ENCODE data around the gene PTPRD.
"Not testable (repeated sequence)": the region's sequence is repeated elsewhere in the genome, so short reads cannot be mapped to it uniquely, and the experiment has no call there.

PTPRD gene

DNA sequence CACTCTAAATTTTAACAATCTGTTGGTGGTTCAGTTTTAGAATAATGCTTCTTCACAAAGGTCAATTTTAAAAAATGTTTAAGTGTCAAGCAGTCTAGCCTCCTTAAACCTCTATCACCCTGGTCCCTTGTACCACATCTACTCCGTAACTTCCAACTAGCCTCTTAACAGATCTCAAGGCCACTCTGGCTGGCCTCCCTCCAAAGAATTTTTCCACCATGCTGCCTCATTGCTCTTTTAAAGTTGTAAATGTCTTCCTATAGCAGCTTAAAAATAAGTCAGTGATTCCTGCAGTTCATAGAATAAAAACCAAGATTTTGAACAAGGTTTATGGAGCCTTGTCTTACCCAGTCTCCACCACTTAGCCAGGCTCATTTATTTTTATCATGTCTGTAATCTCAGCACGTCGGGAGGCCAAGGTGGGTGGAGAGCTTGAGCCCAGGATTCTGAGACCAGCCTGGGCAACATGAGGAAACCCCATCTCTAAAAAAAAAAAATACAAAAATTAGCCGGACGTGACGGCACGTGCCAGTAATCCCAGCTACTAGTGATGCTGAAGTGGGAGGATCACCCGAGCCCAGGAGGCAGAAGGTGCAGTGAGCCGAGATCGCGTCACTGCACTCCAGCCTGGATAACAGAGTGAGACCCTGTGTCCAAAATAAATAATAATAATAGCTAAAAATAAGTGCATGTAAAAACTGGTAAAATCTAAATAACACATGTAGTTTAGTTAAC, 1888.4 kb downstream of the PTPRD start:
- no peak for DNase-seq (ENCODE audit: low read depth)

DNA sequence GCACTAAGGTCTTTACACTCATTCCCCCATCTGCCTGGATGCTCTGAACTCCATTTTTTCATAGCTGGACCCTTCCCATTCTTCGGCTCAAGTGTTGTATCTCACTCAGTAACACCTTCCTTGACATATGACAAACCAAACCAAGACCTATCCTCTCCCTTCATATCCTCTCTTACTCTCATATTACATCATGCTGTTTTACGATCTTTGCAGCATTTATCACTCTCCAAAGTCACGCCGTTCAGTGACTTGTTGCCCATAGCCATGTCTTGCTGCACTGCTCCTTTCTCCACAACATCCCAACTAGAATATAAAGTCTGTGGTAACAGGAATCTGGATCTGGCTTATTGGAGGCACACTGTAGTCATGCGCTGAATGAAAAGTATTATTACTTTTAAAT, 1889.6 kb downstream of the PTPRD start:
- no peak for DNase-seq (ENCODE audit: low read depth)

DNA sequence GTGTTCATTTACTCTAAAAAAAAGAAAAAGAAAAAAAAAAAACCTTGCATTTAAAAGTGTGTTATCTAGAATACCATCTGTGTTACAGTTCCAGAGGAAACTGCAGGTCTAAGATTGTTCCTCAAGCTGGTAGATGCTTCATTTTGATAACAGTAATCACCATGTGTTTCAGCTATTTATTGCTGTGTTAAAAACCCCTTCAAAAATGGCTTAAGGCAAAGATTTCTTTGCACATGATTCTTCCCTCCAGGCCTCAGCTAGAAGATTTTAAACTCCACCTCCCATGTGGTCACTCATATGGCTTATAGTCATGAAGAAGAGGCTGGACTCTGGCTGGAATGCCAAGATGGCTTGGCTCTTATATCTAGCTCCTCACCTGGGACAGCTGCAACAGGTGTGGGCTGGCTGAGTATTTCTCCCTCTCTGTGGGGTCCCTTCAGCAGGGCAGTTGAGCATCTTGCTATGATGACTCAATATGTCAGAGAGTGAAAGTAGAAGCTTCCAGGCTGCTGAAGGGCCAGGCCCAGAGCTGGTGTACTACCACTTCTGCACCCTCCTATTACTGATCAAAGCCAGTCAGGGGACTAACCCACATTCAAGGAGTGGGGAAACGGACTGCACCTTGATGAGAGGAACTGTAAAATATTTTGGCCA, 1892.8 kb downstream of the PTPRD start:
- DNase-seq (ENCODE audit: low read depth) = no peak

DNA sequence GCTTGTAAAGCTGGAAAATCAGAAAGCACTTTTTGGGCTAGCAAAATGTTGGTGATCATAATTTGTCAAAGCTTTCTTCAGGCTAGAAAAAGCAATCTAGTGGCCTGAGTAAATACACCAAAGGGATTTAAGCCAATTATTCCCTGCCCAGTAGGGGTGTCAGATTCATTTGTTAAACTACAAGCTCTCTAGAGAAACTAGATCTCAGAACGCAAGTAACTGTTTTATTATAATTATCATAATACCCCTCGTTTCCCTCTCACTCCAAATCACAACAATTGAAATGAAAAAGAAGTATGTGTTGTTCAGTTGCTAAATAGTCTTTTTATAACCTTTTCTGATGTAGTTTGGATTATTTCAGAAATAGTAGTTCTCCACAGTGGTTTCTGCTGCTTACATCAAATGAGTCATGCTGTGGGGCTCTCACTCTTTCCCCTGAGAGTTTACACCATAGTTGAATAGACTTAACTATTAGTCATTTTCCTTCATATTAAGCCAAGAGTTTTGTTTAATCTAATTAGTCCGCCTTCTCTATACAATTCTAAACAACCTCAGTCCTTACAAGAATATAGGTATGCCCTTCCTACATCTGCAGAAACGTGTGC, 1894.6 kb downstream of the PTPRD start:
- DNase-seq (ENCODE audit: low read depth) = no peak

DNA sequence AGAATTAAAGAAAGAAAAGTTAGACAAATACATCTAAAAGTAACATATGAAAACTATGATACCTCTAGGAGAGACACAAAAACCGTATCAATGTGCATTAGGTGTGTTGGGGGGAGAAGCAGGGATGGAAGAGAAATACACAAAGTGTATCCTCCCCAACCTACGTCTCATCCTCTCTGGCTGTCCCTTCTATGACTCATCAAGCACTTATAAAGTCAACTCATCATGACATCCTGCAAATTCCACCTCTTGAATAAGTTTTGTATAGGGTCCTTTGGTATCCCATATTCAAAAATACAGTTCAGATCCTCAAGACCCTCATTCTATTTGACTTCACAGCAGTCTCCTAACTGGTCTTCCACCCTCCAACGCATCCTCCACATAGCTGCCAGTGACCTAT, 1895.7 kb downstream of the PTPRD start:
- no peak for DNase-seq (ENCODE audit: low read depth)

DNA sequence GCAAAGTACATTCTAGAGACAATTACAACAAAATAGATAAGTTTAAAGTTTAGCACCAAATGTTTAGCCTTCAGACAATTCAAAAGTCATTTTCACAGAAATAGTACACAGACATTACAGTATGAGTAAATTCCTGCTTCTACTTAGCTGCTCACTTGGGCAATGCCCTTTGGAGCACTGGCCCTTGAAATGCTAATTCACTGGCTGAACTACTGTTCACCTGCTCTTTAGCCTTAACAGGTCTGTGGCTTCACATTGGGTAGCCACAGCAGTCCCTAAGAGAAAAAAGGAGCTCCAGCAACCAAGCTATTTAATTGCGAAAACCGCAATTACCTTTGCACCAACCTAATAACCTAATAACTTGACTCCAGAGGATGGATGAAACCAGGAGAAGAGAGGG, 1897.0 kb downstream of the PTPRD start:
- no peak for DNase-seq (ENCODE audit: low read depth)

DNA sequence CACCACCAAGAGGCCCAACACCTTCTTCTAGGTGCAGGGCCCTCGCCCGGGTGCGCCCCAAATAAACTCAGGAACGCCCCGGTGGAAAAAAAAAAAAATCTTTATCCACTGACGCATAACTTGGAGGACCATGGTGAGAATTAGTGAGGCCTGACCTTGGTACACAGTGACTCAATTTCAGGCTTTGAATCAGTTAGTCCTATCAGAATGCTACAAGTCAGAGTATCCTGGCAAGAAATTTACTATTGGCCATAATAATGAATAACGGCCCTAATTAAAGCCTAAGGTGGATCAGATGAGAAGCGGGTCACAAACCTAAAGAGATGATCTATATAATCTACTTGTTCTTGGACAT, 1899.0 kb downstream of the PTPRD start:
- no peak for DNase-seq (ENCODE audit: low read depth)

DNA sequence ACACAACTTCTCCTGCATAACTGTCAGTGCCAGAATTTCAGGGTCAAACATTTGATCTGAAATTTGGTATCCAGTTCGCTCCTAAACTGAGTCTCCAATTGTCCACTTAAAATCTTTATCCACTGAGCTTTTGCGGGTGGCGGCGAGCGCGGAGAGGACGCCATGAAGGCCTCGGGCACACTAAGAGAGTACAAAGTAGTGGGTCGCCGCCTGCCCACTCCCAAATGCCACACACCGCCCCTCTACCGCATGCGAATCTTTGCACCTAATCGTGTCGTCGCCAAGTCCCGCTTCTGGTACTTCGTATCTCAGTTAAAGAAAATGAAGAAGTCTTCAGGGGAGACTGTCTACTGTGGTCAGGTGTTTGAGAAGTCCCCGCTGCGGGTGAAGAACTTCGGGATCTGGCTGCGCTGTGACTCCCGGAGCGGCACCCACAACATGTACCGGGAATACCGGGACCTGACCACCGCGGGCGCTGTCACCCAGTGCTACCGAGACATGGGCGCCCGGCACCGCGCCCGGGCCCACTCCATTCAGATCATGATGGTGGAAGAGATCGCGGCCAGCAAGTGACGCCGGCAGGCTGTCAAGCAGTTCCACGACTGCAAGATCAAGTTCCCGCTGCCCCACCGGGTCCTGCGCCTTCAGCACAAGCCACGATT, 1899.5 kb downstream of the PTPRD start:
- no peak for DNase-seq (ENCODE audit: low read depth)

DNA sequence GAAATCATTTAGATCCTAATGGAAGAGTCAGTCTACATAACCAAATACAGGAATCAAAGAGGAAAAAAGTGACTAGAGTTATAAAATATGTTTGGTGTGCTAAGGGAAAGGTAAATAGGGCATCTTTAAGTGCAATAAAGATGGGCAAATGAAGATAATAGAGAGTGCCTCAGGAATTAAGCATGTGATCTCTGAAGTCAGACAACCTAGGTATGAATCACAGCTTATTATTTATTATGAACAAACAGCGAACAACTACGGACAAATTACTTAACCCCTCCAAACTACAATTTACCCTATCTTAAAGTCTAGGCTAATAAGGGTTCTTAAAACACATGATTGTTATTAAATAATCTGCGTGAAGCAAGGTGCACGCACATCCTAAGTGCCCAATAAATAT, 1903.1 kb downstream of the PTPRD start:
- DNase-seq (ENCODE audit: low read depth) = no peak

DNA sequence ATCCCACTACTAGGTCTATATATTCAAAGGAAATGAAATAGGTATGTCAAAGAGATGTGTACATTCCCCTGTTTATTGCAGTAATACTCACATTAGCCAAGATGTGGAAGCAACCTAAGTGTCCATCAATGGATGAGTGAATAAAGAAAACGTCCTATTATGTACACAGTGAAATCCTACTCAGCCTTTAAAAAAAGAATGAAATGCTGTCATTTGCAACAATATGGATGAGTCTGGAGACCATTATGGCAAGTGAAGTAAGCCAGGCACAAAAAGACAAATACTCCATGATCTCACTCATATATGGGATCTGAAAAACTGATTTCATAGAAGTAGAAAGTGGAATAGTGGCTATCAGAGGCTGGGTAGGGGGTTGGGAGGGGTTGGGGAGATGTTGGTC, 1904.1 kb downstream of the PTPRD start:
- DNase-seq (ENCODE audit: low read depth) = no peak

DNA sequence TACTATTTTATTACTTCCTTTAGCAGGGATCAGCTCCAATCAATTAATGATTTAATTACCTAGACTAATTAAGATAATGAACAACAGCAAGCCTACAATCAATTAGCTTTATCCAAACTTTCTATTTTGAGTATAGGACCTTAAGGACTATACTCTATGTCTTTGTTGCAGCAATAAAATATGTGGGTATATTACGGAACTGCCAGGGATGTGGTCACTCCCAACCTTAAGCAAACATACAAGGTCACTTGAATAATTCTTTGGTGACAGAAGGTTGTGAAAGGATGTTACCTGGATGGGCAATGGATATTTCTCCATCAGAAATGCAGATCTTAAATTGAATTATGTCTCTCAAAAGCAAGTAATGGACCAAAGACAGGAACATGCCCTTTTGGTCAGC, 1905.8 kb downstream of the PTPRD start:
- no peak for DNase-seq (ENCODE audit: low read depth)

DNA sequence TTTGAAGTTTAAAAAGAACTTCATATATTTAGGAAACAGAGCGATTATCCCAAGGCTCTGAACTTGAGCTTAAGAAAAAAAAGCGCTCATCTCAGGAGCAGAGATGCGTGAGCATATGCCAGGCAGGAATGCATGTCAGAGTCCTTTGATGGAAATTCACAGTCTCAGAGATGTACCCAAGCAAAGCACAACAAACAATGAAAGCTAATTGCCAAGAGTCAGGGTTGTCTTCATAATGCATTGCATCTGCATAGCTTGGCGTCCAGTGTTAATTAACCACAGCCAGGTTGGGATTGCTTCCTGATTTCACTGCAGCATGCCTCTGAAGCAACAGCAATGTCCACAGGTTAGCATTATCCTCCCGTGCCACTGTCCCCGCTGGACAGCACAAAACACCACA, 1906.3 kb downstream of the PTPRD start:
- DNase-seq (ENCODE audit: low read depth) = no peak

DNA sequence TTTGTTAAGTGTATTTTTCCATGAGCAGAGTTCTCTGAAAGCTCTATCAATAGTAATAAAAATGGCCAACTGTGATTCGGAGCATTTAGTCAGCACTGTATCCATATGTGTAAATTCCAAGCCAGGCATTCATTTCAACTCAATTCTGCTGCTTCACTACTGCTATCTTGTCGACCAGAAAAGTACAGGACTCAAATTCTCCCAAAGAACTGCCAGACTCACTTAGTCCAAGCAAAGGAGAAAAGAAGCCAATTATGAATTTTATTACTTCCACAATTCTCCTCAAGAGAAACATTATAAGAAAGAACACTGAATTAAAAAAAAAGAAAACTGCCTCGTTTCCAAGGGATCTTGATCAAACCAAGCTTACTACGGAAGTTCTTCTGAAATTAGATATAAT, 1906.9 kb downstream of the PTPRD start:
- no peak for DNase-seq (ENCODE audit: low read depth)

DNA sequence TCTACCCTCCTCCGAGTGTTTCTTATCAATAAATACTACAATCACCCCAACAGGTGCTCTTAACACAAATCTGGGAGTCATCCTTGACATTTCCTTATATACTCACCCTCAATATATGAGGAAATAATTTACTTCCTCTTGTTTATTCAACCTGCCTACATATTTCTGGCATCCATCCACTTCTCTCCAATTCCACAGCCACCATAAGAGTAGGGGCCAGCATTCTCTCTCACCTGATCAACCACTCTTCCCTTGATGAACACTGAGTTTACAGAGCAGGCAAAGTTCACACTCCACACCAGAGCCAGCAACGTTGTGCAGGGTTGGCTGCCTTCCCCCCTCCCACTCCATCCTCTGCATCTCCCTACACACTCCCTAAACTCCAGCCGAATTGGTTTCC, 1908.9 kb downstream of the PTPRD start:
- no peak for DNase-seq (ENCODE audit: low read depth)

DNA sequence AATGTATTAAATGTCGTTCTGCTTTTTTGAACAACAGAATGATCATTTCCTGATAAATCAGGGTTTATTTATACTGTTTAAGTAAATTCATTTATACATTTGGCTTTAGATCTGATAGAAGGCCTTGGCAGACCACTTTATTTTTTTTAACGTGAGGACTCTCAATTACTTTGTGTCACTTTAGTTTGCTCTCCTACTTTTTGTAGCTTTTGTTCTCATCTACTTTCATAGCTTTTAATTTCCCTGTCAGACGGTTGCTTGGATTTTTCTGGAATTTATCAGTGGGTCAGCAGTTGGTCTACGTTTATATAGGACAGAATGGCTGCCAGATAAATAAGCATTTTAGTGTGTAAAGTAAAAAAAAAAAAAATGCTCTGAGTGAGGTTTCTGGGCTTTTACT, 1910.9 kb downstream of the PTPRD start:
- DNase-seq (ENCODE audit: low read depth) = no peak

DNA sequence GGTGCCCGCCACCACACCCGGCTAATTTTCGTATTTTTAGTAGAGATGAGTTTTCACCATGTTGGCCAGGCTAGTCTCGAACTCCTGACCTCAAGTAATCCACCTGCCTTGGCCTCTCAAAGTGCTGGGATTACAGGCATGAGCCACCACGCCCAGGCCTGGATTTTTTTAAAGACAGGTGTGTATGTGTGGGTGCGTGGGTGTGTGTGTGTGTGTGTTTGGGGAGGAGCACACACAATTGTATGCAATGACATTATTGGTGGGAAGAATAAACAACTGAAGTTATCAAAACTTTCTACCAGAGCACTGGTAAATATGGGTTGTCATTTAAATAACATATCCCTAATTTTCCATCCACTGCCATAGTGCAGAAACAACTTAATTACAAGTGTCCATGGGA, 1915.2 kb downstream of the PTPRD start:
- DNase-seq (ENCODE audit: low read depth) = not testable (repeated sequence)

DNA sequence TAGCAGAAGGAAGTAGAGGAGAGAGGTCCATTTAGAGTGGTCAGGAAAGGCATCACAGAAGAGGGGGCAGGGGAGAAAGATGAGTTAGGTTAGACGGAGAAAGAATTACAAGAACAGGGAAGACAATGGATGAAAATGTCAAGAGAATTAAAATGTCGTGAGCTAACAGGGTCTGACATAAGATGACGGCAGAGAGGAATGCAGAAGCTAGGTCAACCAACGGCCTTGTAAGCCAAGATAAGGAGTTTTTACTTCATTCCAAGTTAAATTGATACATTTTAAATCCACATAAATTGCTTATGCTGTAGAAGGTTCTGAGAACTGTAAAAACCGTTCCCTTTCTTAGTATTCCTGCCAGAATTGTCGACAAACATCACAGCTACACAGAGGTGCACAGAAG, 1916.3 kb downstream of the PTPRD start:
- DNase-seq (ENCODE audit: low read depth) = no peak

DNA sequence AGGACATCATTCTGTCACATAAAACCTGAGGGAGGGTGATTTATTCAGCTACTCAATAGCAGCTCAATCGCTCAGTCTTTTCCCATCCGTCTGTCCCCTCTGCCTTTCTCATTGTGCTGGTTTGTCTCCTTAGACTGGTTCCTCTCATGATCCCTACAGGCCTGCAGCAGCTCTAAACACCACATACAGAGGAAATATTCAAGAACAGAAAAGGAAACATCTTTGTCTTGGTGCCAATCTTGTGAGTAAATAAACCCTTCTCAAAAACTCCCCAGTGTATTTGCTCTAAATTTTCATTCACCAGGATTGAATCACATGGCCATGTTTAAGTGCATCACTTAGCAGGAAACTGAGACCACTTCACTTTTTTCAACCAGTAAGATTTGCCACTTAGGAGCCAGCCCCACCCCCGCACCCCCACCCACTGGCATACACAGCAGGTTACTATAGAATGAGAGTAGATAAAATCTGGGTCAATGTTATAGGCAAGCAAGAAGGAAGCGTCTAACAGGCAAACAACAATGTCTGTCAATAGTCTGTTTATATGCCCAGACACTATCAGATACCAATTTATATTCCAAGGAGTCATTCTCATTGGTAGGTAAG, 1917.7 kb downstream of the PTPRD start:
- DNase-seq (ENCODE audit: low read depth) = no peak

DNA sequence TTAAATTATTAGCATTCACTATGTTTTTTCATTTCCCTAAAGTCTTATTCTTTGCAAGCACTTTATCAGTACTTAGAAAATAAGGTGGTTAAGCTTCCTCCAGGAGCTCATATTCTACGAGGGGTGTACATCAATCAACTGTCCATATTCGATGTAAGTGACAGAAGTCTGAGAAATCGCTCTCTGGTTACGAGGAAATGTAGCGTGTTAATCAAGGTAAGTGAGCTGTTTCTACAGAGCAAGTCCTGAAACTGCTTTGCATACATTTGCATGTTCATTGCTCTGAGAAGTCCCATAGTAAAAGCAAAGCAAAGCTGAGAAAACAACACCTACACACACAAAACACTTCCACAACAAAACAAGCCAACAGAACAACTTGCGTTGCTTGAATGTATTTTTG, 1919.3 kb downstream of the PTPRD start:
- no peak for DNase-seq (ENCODE audit: low read depth)

DNA sequence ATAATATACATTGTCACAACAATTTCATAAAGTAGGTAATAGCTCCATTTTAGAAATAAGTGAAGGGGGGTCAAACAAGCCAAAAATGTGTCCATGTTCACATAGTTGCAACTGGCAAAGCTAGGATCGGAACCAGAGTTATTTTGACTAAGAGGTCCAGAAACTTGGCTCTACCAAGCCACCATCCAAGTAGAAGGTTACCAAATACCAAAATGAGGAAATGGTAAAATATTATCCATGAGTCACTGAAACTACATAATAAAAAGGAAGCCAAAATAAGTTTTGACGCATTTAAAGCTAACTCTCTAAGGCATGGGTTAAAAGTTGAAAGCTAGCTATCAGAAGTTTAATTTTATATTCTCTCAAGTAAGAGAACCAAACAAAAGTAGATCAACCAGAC, 1926.3 kb downstream of the PTPRD start:
- no peak for DNase-seq (ENCODE audit: low read depth)

DNA sequence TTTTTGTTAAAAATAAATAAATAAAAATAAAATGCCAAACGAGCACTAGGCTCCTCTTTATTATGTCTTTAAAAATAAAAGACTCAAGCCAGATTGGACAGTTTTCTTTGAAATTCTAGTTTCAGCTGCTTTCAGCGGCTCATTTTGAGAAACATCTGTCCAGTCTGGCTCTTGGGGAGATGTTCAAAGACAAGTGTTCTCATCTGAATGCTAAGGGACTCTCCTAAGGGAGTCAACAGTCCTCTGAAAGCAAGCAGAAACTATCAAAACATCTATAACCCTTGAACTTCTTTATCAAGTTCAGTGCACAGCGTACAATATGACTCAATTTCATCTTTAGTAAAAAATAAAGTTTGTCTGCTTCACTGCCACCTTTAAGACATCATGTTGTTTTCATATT, 1927.0 kb downstream of the PTPRD start:
- no peak for DNase-seq (ENCODE audit: low read depth)

DNA sequence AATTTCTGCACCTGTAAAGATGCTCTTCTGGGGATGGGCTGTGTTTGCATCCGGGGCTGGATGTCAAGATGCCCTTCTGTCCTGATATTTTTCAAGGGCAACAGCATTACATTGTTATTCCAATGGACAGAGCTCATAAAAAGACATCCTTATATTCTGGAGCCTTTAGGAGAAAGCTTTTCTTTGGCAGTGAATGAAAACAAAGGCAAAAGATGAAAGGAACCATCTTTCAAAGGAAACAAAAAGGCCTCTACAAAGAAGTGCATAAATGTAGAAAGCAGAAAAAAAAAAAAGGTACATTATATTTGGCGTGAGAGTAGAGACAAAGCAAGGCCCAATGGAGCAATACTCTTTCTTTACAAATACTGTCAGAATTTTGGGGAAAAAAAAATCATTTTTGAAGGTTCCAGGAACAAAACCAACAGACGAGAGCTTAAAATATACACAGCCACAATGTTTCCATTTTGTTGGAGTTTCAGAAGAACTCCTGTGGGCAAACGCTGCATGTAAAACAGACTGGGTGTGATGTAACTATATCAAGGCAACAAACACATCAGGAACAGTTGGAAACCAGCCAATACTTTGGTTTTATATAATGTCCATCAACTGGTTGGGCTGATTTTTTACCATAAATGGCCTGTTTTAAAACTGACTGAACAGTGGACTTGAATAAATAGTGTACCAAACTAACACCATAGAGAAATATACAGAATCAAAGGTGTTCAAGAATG, 1927.7 kb downstream of the PTPRD start:
- DNase-seq (ENCODE audit: low read depth) = no peak
